ENCODE data around the gene BTRC. TPM values are rescaled to one million over a fixed set of nuclear protein-coding genes. Genes with fewer than 3 reads are reported as not detected.

BTRC gene
- total RNA-seq (10 to 100 TPM; 14.0 to 16.4 TPM), polyA plus RNA-seq (1 to 10 TPM; 3.1 to 4.7 TPM)
- long read RNA-seq, donor 1, full-length matches to known transcripts: 6 of 6 reads
- long read RNA-seq, donor 1, partial matches to known transcripts: 0 of 6 reads
- long read RNA-seq, donor 1, other reads (novel, unspliced or antisense): 0 of 6 reads
- long read RNA-seq, donor 2: 0 reads
- long read RNA-seq, donor 3: 0 reads
- long read RNA-seq, donor 4: 0 reads
- long read RNA-seq, donor 5, full-length matches to known transcripts: 1 of 1 reads
- long read RNA-seq, donor 5, partial matches to known transcripts: 0 of 1 reads
- long read RNA-seq, donor 5, other reads (novel, unspliced or antisense): 0 of 1 reads

GRCh38 chr10:101353692-101354327 lies at the start of gene BTRC:
Gene BTRC, plus strand, starts transcription at chr10:101354165. Its CDS starts 16 bp downstream, at chr10:101354181.
- ATAC-seq (ENCODE audit: insufficient read depth, low FRiP score) (peak; percentile 98), DNase-seq (peak; percentile 99 to 100 (median 100))
- Histone ChIP-seq H3K27me3 (ENCODE audit: control insufficient read depth in 3 of 3, insufficient read depth in 3 of 3, low read length in 2 of 3) (peaks cover 0 to 1% (median 0%) of the 10 kb centered on the region in 3 donors), H3K9ac (ENCODE audit: insufficient read depth in 1 of 2, low read length in 2 of 2) (peak within 1 kb of the TSS; percentile 65 to 95), H3K4me1 (ENCODE audit: control insufficient read depth in 5 of 5, insufficient read depth in 5 of 5, low read length in 5 of 5) (peaks cover 0 to 14% (median 4%) of the 10 kb centered on the region in 5 donors), H3K36me3 (ENCODE audit: control insufficient read depth in 4 of 4, insufficient read depth in 4 of 4, low read length in 4 of 4) (no peaks in the 10 kb centered on the region), H3K9me3 (ENCODE audit: control insufficient read depth in 4 of 4, insufficient read depth in 3 of 4, low read length in 3 of 4) (no peaks in the 10 kb centered on the region), H3K4me3 (peak within 1 kb of the TSS; percentile 71), H3K27ac (ENCODE audit: low read depth in 1 of 2, low read length in 1 of 2) (peak within 1 kb of the TSS; percentile 58 to 96)
- no peak for TF ChIP-seq CTCF (IDR thresholded peaks at IDR 0.05; ENCODE audit: control extremely low read depth, extremely low read depth)
- WGBS, 2 donors: 1% methylated on average over 41 to 50 of the region's 50 CpGs

- peaks cover 0 to 11% (median 2%) of the 10 kb centered on the region in 3 donors for H3K27me3 ChIP-seq (ENCODE audit: control insufficient read depth in 3 of 3, insufficient read depth in 3 of 3, low read length in 2 of 3)
- no peak overlapping the region for H3K27ac ChIP-seq (ENCODE audit: low read depth in 1 of 2, low read length in 1 of 2)
- H3K9me3 ChIP-seq (ENCODE audit: control insufficient read depth in 4 of 4, insufficient read depth in 3 of 4, low read length in 3 of 4): no peaks in the 10 kb centered on the region
- no peak for ATAC-seq (ENCODE audit: insufficient read depth, low FRiP score)
- TF ChIP-seq CTCF (IDR thresholded peaks at IDR 0.05; ENCODE audit: control extremely low read depth, extremely low read depth): no peak
- H3K9ac ChIP-seq (ENCODE audit: insufficient read depth in 1 of 2, low read length in 2 of 2): no peak overlapping the region
- H3K4me1 ChIP-seq (ENCODE audit: control insufficient read depth in 5 of 5, insufficient read depth in 5 of 5, low read length in 5 of 5): peaks cover 0 to 14% (median 3%) of the 10 kb centered on the region in 5 donors
- no peaks in the 10 kb centered on the region for H3K36me3 ChIP-seq (ENCODE audit: control insufficient read depth in 4 of 4, insufficient read depth in 4 of 4, low read length in 4 of 4)
- WGBS, 2 donors: 95 to 96% methylated on average over 9 of the region's 9 CpGs
- H3K4me3 ChIP-seq: no peak overlapping the region
- DNase-seq: no peak
These were observed 49.6 kb upstream of the BTRC start for GRCh38 chr10:101304316-101304715.

- 64 to 73% methylated on average over 17 of the region's 17 CpGs for WGBS, 2 donors
- Histone ChIP-seq H3K9me3 (ENCODE audit: control insufficient read depth in 4 of 4, insufficient read depth in 3 of 4, low read length in 3 of 4) (no peaks in the 10 kb centered on the region), H3K27ac (ENCODE audit: low read depth in 1 of 2, low read length in 1 of 2) (no peak overlapping the region), H3K9ac (ENCODE audit: insufficient read depth in 1 of 2, low read length in 2 of 2) (no peak overlapping the region), H3K36me3 (ENCODE audit: control insufficient read depth in 4 of 4, insufficient read depth in 4 of 4, low read length in 4 of 4) (no peaks in the 10 kb centered on the region), H3K4me3 (no peak overlapping the region), H3K4me1 (ENCODE audit: control insufficient read depth in 5 of 5, insufficient read depth in 5 of 5, low read length in 5 of 5) (peaks cover 0 to 19% (median 3%) of the 10 kb centered on the region in 5 donors), H3K27me3 (ENCODE audit: control insufficient read depth in 3 of 3, insufficient read depth in 3 of 3, low read length in 2 of 3) (peaks cover 0 to 11% (median 2%) of the 10 kb centered on the region in 3 donors)
- TF ChIP-seq CTCF (IDR thresholded peaks at IDR 0.05; ENCODE audit: control extremely low read depth, extremely low read depth): no peak
- ATAC-seq (ENCODE audit: insufficient read depth, low FRiP score) (no peak), DNase-seq (peak; percentile 77 to 91 (median 79))
These were observed 48.4 kb upstream of the BTRC start for GRCh38 chr10:101305320-101306241.

All from lung (tissue), 16 donors.